AG09319 (cell line): Measurements from ENCODE around the gene ACSS1.

Source experiments
- DNase-seq: peaks from one replicate; pipeline ENCODE4 v3.0.0-alpha.2; 2010; ENCODE audit warnings: low read depth; ENCODE audit errors: extremely low read depth
- CTCF ChIP-seq: IDR thresholded peaks from 2 replicates; pipeline ENCODE4 v1.5.1; 2011; ENCODE audit warnings: low read depth, mild to moderate bottlenecking, inconsistent platforms, low read length, moderate library complexity

The ACSS1 gene

GRCh38 chr20:25032478-25033264 lies 25.3 kb downstream of the ACSS1 start:
- TF ChIP-seq CTCF, result no peak
- no peak for DNase-seq

DNA sequence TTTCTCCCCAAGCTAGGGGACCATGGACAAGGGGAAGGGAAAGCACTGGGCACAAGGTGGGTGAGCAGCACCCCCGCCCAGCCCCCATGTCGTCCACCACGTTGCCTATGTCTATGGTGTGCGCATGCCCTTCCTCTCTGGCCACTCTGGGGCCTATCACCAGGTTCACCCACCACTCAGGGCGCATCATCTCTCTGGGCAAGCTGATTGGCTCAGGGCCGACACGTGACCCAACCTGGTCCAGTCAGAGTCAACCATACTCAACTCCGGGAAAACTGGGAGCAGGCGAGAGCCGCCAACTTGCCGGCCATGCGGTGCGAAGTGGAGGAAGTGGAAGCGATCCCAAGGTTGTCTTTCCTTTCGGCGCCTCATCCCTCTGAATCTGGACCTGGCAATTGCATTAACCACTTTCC lies 25.9 kb downstream of the ACSS1 start:
- TF ChIP-seq CTCF, result no peak
- DNase-seq, result no peak

- TF ChIP-seq CTCF, result no peak
- no peak for DNase-seq
These were observed 26.7 kb downstream of the ACSS1 start for GRCh38 chr20:25031241-25031640.

- DNase-seq, result no peak
- TF ChIP-seq CTCF, result no peak
These were observed 27.2 kb downstream of the ACSS1 start for GRCh38 chr20:25030649-25031207.

DNA sequence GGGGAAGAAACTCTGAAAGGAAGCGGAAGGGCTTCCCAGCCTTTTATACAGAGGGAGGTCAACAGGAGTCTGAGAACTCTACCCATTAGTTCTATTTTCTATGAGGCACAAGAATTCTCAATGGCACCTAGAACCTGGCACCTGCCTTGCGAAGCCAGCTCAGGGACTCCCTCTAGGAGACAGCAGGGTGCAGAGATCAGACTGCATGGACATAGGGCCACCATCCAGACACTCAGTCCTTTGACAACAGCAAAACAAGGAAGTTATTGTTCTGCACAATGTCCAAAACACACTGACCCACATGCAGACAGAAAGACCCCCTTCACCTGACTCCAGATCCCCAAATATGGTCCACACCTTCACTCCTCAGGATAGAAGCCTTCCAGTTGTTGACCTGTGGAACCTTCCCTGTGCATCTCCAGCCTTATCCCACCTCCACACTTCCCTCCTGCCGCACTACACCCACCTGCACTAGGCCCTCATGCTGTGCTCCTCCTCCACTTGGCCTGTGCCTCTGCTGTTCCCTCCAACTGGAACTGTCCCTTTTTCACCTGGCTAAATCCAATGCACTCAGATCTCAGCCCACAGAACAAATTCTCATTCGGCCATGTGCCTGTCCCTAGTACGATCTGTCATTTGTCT lies 27.8 kb downstream of the ACSS1 start:
- no peak for TF ChIP-seq CTCF
- DNase-seq, result no peak

DNA sequence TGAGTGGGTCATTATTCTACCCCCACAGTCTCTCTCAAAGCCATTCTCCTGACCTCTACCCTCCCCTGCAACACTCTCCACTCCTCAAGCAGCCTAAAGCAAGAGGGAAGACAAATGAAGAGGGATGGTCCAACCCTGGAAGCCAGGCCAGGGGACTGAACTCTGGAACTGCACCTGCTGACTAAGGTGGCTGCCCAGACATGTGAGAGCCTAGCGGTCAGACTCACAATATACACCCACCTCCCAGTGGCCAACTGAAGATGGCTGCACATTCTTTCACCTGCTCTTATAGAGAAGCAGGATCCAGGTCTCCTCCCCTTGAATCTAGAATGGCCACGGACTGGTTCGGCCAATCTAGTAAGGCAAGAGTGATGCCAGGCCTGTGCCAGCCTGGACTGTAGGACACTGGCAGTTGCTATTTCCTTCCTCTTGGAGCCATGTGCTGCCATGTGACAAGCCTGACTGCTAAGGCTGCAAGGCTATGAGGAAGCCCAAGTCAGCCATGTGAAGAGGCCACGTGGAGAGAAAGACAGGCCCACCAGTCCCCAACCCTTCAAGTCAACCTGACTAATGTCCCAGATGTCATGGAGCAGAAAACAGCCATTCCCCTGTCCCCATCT lies 31.8 kb downstream of the ACSS1 start:
- no peak for TF ChIP-seq CTCF
- DNase-seq, result no peak
